ENCODE results near the gene TMEM176A.

Gene TMEM176A

GRCh38 chr7:150826061-150826849 lies 25.7 kb downstream of the TMEM176A start:
- TF ChIP-seq MYC (IDR thresholded peaks at IDR 0.05; ENCODE audit: low read depth, low read length) (no peak), CTCF (IDR thresholded peaks at IDR 0.05; ENCODE audit: low read depth, low read length) (no peak), POLR2A (IDR thresholded peaks at IDR 0.05; ENCODE audit: extremely low read depth, insufficient read length) (no peak), MAX (IDR thresholded peaks at IDR 0.05; ENCODE audit: low read depth, low read length) (no peak)
- no peak for DNase-seq (ENCODE audit: low read depth)
- no peak overlapping the region for H3K4me3 ChIP-seq (ENCODE audit: low read depth, low read length)

GRCh38 chr7:150828384-150828783 lies 27.8 kb downstream of the TMEM176A start:
- TF ChIP-seq CTCF (IDR thresholded peaks at IDR 0.05; ENCODE audit: low read depth, low read length): peak; percentile 21
- no peak for TF ChIP-seq MYC (IDR thresholded peaks at IDR 0.05; ENCODE audit: low read depth, low read length)
- no peak for DNase-seq (ENCODE audit: low read depth)

GRCh38 chr7:150829426-150829825 lies 28.9 kb downstream of the TMEM176A start:
- no peak overlapping the region for H3K4me3 ChIP-seq (ENCODE audit: low read depth, low read length)
- TF ChIP-seq POLR2A (IDR thresholded peaks at IDR 0.05; ENCODE audit: extremely low read depth, insufficient read length) (no peak), MYC (IDR thresholded peaks at IDR 0.05; ENCODE audit: low read depth, low read length) (no peak), MAX (IDR thresholded peaks at IDR 0.05; ENCODE audit: low read depth, low read length) (no peak), CTCF (IDR thresholded peaks at IDR 0.05; ENCODE audit: low read depth, low read length) (no peak)
- peak; percentile 84 for DNase-seq (ENCODE audit: low read depth)

More at GRCh38 chr7:150828384-150828783, 27.8 kb downstream of the TMEM176A start:
- H3K4me3 ChIP-seq (ENCODE audit: low read depth, low read length): no peak overlapping the region

- TF ChIP-seq MYC (IDR thresholded peaks at IDR 0.05; ENCODE audit: low read depth, low read length): no peak
- no peak for TF ChIP-seq CTCF (IDR thresholded peaks at IDR 0.05; ENCODE audit: low read depth, low read length)
- TF ChIP-seq POLR2A (IDR thresholded peaks at IDR 0.05; ENCODE audit: extremely low read depth, insufficient read length): no peak
- TF ChIP-seq MAX (IDR thresholded peaks at IDR 0.05; ENCODE audit: low read depth, low read length): no peak
Observed at GRCh38 chr7:150830937-150831336, 30.4 kb downstream of the TMEM176A start.

GRCh38 chr7:150831851-150832250 lies 31.3 kb downstream of the TMEM176A start:
- TF ChIP-seq MAX (IDR thresholded peaks at IDR 0.05; ENCODE audit: low read depth, low read length) (no peak), MYC (IDR thresholded peaks at IDR 0.05; ENCODE audit: low read depth, low read length) (no peak), POLR2A (IDR thresholded peaks at IDR 0.05; ENCODE audit: extremely low read depth, insufficient read length) (no peak), CTCF (IDR thresholded peaks at IDR 0.05; ENCODE audit: low read depth, low read length) (no peak)
- no peak overlapping the region for H3K4me3 ChIP-seq (ENCODE audit: low read depth, low read length)
- DNase-seq (ENCODE audit: low read depth): no peak

More at GRCh38 chr7:150830937-150831336, 30.4 kb downstream of the TMEM176A start:
- no peak for DNase-seq (ENCODE audit: low read depth)
- no peak overlapping the region for H3K4me3 ChIP-seq (ENCODE audit: low read depth, low read length)

Measured in NB4 (cell line).